Liver (tissue), 9 donors: ENCODE measurements around the gene TOLLIP. TPM values are rescaled to one million over a fixed set of nuclear protein-coding genes. Genes with fewer than 3 reads are reported as not detected.
A peak's percentile ranks its signal among the peaks of the same experiment; 100 is the strongest.

Source experiments
- DNase-seq: peaks from one replicate; pipeline ENCODE4 v3.0.0-alpha.2; 2017; ENCODE audit warnings: low spot score
- H3K27ac ChIP-seq, 2 donors: one replicate each; pipeline ENCODE4 v1.7.0; 2013; ENCODE audit warnings: inconsistent platforms in 2 of 2, low read length in 2 of 2, control low read depth in 1 of 2, low read depth in 1 of 2, mild to moderate bottlenecking in 1 of 2
- H3K27me3 ChIP-seq, 4 donors: one replicate each; pipeline versions ENCODE4 v1.6.1 to v1.7.0; 2013; ENCODE audit warnings: low read length in 3 of 4, inconsistent platforms in 1 of 4, mild to moderate bottlenecking in 1 of 4, moderate library complexity in 1 of 4; ENCODE audit not compliant: control insufficient read depth in 4 of 4, insufficient read depth in 4 of 4
- H3K36me3 ChIP-seq, 4 donors: one replicate each; pipeline versions ENCODE4 v1.6.1 to v1.7.0; 2013; ENCODE audit warnings: low read length in 3 of 4, mild to moderate bottlenecking in 3 of 4, low read depth in 1 of 4, moderate library complexity in 1 of 4; ENCODE audit not compliant: control insufficient read depth in 4 of 4, insufficient read depth in 3 of 4
- H3K4me1 ChIP-seq, 4 donors: one replicate each; pipeline versions ENCODE4 v1.6.1 to v1.7.0; 2013; ENCODE audit warnings: low read length in 3 of 4, mild to moderate bottlenecking in 3 of 4, moderate library complexity in 1 of 4; ENCODE audit not compliant: control insufficient read depth in 4 of 4, insufficient read depth in 4 of 4
- H3K4me3 ChIP-seq, 3 donors: one replicate each; pipeline versions ENCODE4 v1.6.1 to v1.7.0; 2013; ENCODE audit warnings: low read length in 3 of 3, control low read depth in 1 of 3, low read depth in 1 of 3, mild to moderate bottlenecking in 1 of 3
- H3K9ac ChIP-seq, 2 donors: one replicate each; pipeline ENCODE4 v1.7.0; 2013; ENCODE audit warnings: low read length in 2 of 2, mild to moderate bottlenecking in 2 of 2, moderate library complexity in 2 of 2, control low read depth in 1 of 2, low read depth in 1 of 2
- H3K9me3 ChIP-seq, 4 donors: one replicate each; pipeline versions ENCODE4 v1.6.1 to v1.7.0; 2013; ENCODE audit warnings: low read length in 3 of 4; ENCODE audit not compliant: control insufficient read depth in 4 of 4
- ATF3 ChIP-seq: IDR thresholded peaks from 2 replicates; pipeline ENCODE4 v1.6.1; 2016; ENCODE audit warnings: antibody characterized with exemption
- CTCF ChIP-seq: fragments of 150-350 bp; IDR thresholded peaks from 2 replicates; pipeline ENCODE4 v1.5.1; 2017; ENCODE audit warnings: improper control_type of control experiment, low read depth, low read length; ENCODE audit not compliant: missing input control
- EGR1 ChIP-seq, 2 donors: IDR thresholded peaks; 2 replicates each; pipeline ENCODE4 v1.6.1; 2016 to 2018; ENCODE audit warnings: antibody characterized with exemption in 2 of 2, low read depth in 2 of 2
- FOXA1 ChIP-seq: IDR thresholded peaks from 2 replicates; pipeline ENCODE4 v1.6.1; 2016; ENCODE audit warnings: antibody characterized with exemption
- FOXA2 ChIP-seq: IDR thresholded peaks from 2 replicates; pipeline ENCODE4 v1.6.1; 2016; ENCODE audit warnings: antibody characterized with exemption
- GABPA ChIP-seq, 2 donors: IDR thresholded peaks in 1 of 2; conservative IDR thresholded peaks in 1 of 2; 2 replicates each; pipeline ENCODE4 v1.6.1; 2016; ENCODE audit warnings: antibody characterized with exemption in 2 of 2, mild to moderate bottlenecking in 1 of 2, moderate library complexity in 1 of 2
- HNF4A ChIP-seq, 2 donors: conservative IDR thresholded peaks; 2 replicates each; pipeline ENCODE4 v1.6.1; 2016; ENCODE audit warnings: antibody characterized with exemption in 2 of 2, mild to moderate bottlenecking in 2 of 2
- HNF4G ChIP-seq: IDR thresholded peaks from 2 replicates; pipeline ENCODE4 v1.6.1; 2016; ENCODE audit warnings: antibody characterized with exemption
- JUND ChIP-seq, 2 donors: IDR thresholded peaks; 2 replicates each; pipeline ENCODE4 v1.6.1; 2016; ENCODE audit warnings: antibody characterized with exemption in 2 of 2
- NR2F2 ChIP-seq: IDR thresholded peaks from 2 replicates; pipeline ENCODE4 v1.6.1; 2016; ENCODE audit warnings: antibody characterized with exemption
- RAD21 ChIP-seq, 2 donors: IDR thresholded peaks; 2 replicates each; pipeline ENCODE4 v1.6.1; 2016; ENCODE audit warnings: antibody characterized with exemption in 2 of 2, mild to moderate bottlenecking in 2 of 2
- RXRA ChIP-seq, 2 donors: IDR thresholded peaks; 2 replicates each; pipeline ENCODE4 v1.6.1; 2017 to 2018; ENCODE audit warnings: antibody characterized with exemption in 2 of 2, mild to moderate bottlenecking in 1 of 2
- SP1 ChIP-seq: IDR thresholded peaks from 2 replicates; pipeline ENCODE4 v1.6.1; 2018; ENCODE audit warnings: antibody characterized with exemption, mild to moderate bottlenecking
- TAF1 ChIP-seq: conservative IDR thresholded peaks from 2 replicates; pipeline ENCODE4 v1.6.1; 2016; ENCODE audit warnings: antibody characterized with exemption, mild to moderate bottlenecking
- YY1 ChIP-seq: IDR thresholded peaks from 2 replicates; pipeline ENCODE4 v1.6.1; 2016; ENCODE audit warnings: antibody characterized with exemption, mild to moderate bottlenecking
- ZBTB33 ChIP-seq: IDR thresholded peaks from 2 replicates; pipeline ENCODE4 v1.6.1; 2016; ENCODE audit warnings: antibody characterized with exemption
- WGBS: extraction: QIAGEN DNeasy Blood & Tissue Kit; methylation state at CpG from one replicate; pipeline ENCODE4 v1.1.7; 2013; 5-methylcytosine and 5-hydroxymethylcytosine counted together
- polyA plus RNA-seq, 2 donors: library from polyadenylated mRNA; stranded (reverse) in 1 of 2; unstranded in 1 of 2; fragments of 200-250 nt in 1 of 2; fragments of >200 nt in 1 of 2; fragmentation: Nextera tagmentation in 1 of 2; extraction: Ambion mirVana in 1 of 2; gene quantifications; one replicate each; pipeline versions ENCODE4 v1.2.1 to v1.2.3, GENCODE V29; 2013 to 2015
- total RNA-seq, 2 donors: library from RNA; depleted of rRNA; stranded (reverse); fragments of >200 nt; gene quantifications; one replicate each; pipeline ENCODE4 v1.2.3, GENCODE V29; 2014
- TF ChIP-seq, protein P1 (sequence below): IDR thresholded peaks from 2 replicates; pipeline ENCODE4 v1.6.1; 2016; ENCODE audit warnings: antibody characterized with exemption, mild to moderate bottlenecking
- TF ChIP-seq, protein P2 (sequence below): IDR thresholded peaks from 2 replicates; pipeline ENCODE4 v1.6.1; 2016; ENCODE audit warnings: antibody characterized with exemption
- donor health status: healthy.
- donor health status: healthy.
- donor health status: healthy.
- donor health status: healthy.
- donor health status: healthy.

Gene TOLLIP
- total and polyA plus RNA-seq, 4 donors, result 27.5 to 102 (median 72.9) TPM

DNA sequence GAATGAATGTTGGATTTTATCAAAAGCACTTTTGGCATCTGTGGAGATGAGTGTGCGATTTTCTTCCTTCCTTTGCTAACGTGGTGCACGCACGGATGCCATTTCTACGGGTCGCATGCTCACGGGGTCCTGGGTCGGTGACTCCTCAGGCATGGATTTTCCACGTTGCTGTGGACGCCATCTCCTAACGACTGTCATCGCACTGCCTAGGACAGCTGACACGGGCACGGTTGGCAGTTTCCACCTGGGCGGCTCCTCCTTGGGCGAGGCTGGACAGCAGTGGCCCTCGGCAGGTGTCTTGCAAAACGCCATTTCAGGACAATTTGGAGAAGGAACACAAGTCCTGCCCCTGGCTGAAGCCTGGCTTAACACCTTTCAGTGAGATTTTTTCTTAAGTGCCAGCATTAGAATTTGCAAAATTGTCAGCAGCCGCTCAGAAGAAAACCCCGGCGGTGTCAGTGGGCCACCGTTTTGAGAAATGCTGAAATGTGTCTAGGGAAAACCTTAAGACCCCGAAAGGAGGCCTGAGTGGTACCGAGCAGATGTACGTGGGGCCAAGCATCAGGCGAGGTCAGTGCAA lies 34.7 kb upstream of the TOLLIP start:
- DNase-seq, result peak; percentile 2
- Histone ChIP-seq H3K4me3 (no peak overlapping the region), H3K4me1 (no peaks in the 10 kb centered on the region), H3K36me3 (no peaks in the 10 kb centered on the region), H3K27me3 (no peaks in the 10 kb centered on the region), H3K27ac (no peak overlapping the region), H3K9me3 (no peaks in the 10 kb centered on the region), H3K9ac (no peak overlapping the region)
- TF ChIP-seq, protein P1, sequence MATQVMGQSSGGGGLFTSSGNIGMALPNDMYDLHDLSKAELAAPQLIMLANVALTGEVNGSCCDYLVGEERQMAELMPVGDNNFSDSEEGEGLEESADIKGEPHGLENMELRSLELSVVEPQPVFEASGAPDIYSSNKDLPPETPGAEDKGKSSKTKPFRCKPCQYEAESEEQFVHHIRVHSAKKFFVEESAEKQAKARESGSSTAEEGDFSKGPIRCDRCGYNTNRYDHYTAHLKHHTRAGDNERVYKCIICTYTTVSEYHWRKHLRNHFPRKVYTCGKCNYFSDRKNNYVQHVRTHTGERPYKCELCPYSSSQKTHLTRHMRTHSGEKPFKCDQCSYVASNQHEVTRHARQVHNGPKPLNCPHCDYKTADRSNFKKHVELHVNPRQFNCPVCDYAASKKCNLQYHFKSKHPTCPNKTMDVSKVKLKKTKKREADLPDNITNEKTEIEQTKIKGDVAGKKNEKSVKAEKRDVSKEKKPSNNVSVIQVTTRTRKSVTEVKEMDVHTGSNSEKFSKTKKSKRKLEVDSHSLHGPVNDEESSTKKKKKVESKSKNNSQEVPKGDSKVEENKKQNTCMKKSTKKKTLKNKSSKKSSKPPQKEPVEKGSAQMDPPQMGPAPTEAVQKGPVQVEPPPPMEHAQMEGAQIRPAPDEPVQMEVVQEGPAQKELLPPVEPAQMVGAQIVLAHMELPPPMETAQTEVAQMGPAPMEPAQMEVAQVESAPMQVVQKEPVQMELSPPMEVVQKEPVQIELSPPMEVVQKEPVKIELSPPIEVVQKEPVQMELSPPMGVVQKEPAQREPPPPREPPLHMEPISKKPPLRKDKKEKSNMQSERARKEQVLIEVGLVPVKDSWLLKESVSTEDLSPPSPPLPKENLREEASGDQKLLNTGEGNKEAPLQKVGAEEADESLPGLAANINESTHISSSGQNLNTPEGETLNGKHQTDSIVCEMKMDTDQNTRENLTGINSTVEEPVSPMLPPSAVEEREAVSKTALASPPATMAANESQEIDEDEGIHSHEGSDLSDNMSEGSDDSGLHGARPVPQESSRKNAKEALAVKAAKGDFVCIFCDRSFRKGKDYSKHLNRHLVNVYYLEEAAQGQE, result no peak
- WGBS, result 81% methylated on average over 26 of the region's 26 CpGs

DNA sequence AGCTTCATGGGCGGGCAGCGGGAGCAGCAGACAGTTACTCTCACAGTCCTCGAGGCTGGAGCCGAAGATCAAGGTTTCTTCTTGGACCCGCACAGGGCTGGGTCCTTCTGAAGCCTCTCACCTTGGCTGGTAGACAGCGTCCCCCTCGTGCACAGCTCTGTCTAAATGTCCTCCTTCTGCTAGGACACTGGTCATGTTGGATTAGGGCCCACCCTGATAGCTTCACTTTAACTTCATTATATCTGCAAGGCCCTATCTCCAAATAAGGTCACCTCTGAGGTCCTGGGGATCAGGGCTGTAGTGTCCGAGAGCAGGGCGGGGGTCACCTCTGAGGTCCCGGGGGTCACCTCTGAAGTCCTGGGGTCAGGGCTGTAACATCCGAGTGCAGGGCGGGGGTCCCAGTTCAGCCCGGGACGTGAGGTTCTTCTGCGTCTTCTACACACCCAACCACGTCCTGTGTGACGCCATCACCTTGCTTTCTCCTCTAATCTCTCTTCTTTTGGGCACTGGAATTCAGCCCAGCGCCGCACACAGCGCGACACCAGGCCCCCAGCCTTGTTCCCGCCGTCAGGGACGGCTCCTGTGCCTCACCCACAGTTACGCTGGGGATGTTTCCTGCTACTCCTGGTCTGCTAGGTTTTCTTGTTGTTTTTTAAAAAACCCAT lies 34.1 kb upstream of the TOLLIP start:
- Histone ChIP-seq H3K4me3 (no peak overlapping the region), H3K36me3 (no peaks in the 10 kb centered on the region), H3K27me3 (no peaks in the 10 kb centered on the region), H3K4me1 (no peaks in the 10 kb centered on the region), H3K27ac (no peak overlapping the region), H3K9me3 (no peaks in the 10 kb centered on the region), H3K9ac (no peak overlapping the region)
- no peak for TF ChIP-seq RXRA (IDR thresholded peaks at IDR 0.05)
- TF ChIP-seq HNF4A (conservative IDR thresholded peaks at IDR 0.05), result no peak
- TF ChIP-seq JUND (IDR thresholded peaks at IDR 0.05), result no peak
- no peak for TF ChIP-seq SP1
- TF ChIP-seq HNF4G, result no peak
- no peak for TF ChIP-seq ZBTB33
- no peak for TF ChIP-seq GABPA (IDR thresholded peaks at IDR 0.05 in 1 of 2, conservative IDR thresholded peaks at IDR 0.05 in 1 of 2)
- TF ChIP-seq RAD21 (IDR thresholded peaks at IDR 0.05), result no peak
- TF ChIP-seq YY1, result no peak
- no peak for TF ChIP-seq NR2F2
- TF ChIP-seq, protein P1, result no peak
- no peak for TF ChIP-seq EGR1 (IDR thresholded peaks at IDR 0.05; ENCODE audit: low read depth in 2 of 2)
- TF ChIP-seq FOXA1, result no peak
- TF ChIP-seq, protein P2, sequence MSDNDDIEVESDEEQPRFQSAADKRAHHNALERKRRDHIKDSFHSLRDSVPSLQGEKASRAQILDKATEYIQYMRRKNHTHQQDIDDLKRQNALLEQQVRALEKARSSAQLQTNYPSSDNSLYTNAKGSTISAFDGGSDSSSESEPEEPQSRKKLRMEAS, result no peak
- no peak for TF ChIP-seq FOXA2
- no peak for TF ChIP-seq TAF1
- TF ChIP-seq ATF3, result no peak
- TF ChIP-seq CTCF, result no peak
- no peak for DNase-seq
- 75% methylated on average over 25 of the region's 25 CpGs for WGBS
